Measurements from ENCODE around the gene PADI2. TPM values are rescaled to one million over a fixed set of nuclear protein-coding genes. Genes with fewer than 3 reads are reported as not detected.

PADI2 gene
- 0.12 and 0.60 TPM in 2 replicates for total RNA-seq (ENCODE audit: low replicate concordance)

GRCh38 chr1:17119076-17119772, at the start of gene PADI2:
TSS of gene PADI2 (minus strand) at chr1:17119451. CDS start at chr1:17119371, 80 bp downstream.

GRCh38 chr1:17053685-17054410, 65.4 kb downstream of the PADI2 start, which contains the start of gene SDHB:
TSS of gene SDHB (minus strand) at chr1:17054032. CDS start at chr1:17054019, 13 bp downstream.

Other genes with a start within 250 kb of the PADI2 start
- 2,564 and 3,022 TPM in 2 replicates for gene RNU1-2, start 223.5 kb downstream of the PADI2 start, total RNA-seq (ENCODE audit: low replicate concordance)
- 18.5 and 18.9 TPM in 2 replicates for gene CROCC, start 197.5 kb downstream of the PADI2 start, total RNA-seq (ENCODE audit: low replicate concordance)
- gene MFAP2, start 138.8 kb downstream of the PADI2 start, total RNA-seq (ENCODE audit: low replicate concordance): 25.4 and 79.5 TPM in 2 replicates
- gene ATP13A2, start 107.5 kb downstream of the PADI2 start, total RNA-seq (ENCODE audit: low replicate concordance): 11.1 and 62.0 TPM in 2 replicates
- 106 and 144 TPM in 2 replicates for gene SDHB, start 65.4 kb downstream of the PADI2 start, total RNA-seq (ENCODE audit: low replicate concordance)
- 0.30 TPM in 1 of 2 replicates, not detected in the other for gene PADI1, start 85.7 kb upstream of the PADI2 start, total RNA-seq (ENCODE audit: low replicate concordance)
- not detected in 2 replicates for gene PADI3, start 129.6 kb upstream of the PADI2 start, total RNA-seq (ENCODE audit: low replicate concordance)
- not detected in 2 replicates for gene PADI4, start 188.7 kb upstream of the PADI2 start, total RNA-seq (ENCODE audit: low replicate concordance)

Data from smooth muscle cell of the coronary artery (primary cell).